HepG2 (cell line): Measurements from ENCODE around the gene MEGF6. TPM values are rescaled to one million over a fixed set of nuclear protein-coding genes. Genes with fewer than 3 reads are reported as not detected.
A peak's percentile ranks its signal among the peaks of the same experiment; 100 is the strongest.

Source experiments
- ARHGAP35 ChIP-seq: sonication (generic); formaldehyde crosslinking; IDR thresholded peaks from 2 replicates; pipeline ENCODE4 v1.9.0; 2022; ENCODE audit warnings: mild to moderate bottlenecking, inconsistent platforms, moderate library complexity, missing genetic modification reagents, borderline replicate concordance
- ATM ChIP-seq: fragments of 450-650 bp; IDR thresholded peaks from 2 replicates; pipeline ENCODE4 v1.7.1; 2017; ENCODE audit warnings: mild to moderate bottlenecking, borderline replicate concordance
- CCAR2 ChIP-seq: fragments of 200-400 bp; formaldehyde crosslinking; optimal IDR thresholded peaks from 2 replicates; pipeline ENCODE3; 2018; ENCODE audit warnings: low read depth, mild to moderate bottlenecking, low read length, moderate library complexity
- EEA1 ChIP-seq: sonication (generic); formaldehyde crosslinking; IDR thresholded peaks from 2 replicates; pipeline ENCODE4 v1.5.1; 2020; ENCODE audit warnings: mild to moderate bottlenecking, missing genetic modification reagents, borderline replicate concordance
- EHMT2 ChIP-seq: fragments of 200-600 bp; sonication (generic); IDR thresholded peaks from 2 replicates; pipeline ENCODE4 v1.7.0; 2017; ENCODE audit warnings: antibody characterized with exemption, low read depth, low read length, borderline replicate concordance
- ELF1 ChIP-seq: sonication (generic); formaldehyde crosslinking; IDR thresholded peaks from 2 replicates; pipeline ENCODE4 v1.4.0; 2020; ENCODE audit warnings: missing genetic modification reagents
- ETV6 ChIP-seq: sonication (generic); formaldehyde crosslinking; conservative IDR thresholded peaks from 2 replicates; pipeline ENCODE4 v1.4.0; 2020; ENCODE audit warnings: missing genetic modification reagents
- HCFC1 ChIP-seq: fragments of 150-350 bp; IDR thresholded peaks from 2 replicates; pipeline ENCODE4 v1.6.1; 2014; ENCODE audit warnings: low read depth, low read length
- JARID2 ChIP-seq: sonication (generic); formaldehyde crosslinking; IDR thresholded peaks from 2 replicates; pipeline ENCODE4 v1.8.1; 2023; ENCODE audit warnings: missing genetic modification reagents, inconsistent platforms; ENCODE audit not compliant: insufficient replicate concordance
- RAD51 ChIP-seq: fragments of 450-650 bp; IDR thresholded peaks from 2 replicates; pipeline ENCODE4 v1.6.1; 2016; ENCODE audit warnings: borderline replicate concordance
- SSRP1 ChIP-seq: IDR thresholded peaks from 2 replicates; pipeline ENCODE4 v1.6.1; 2016; ENCODE audit warnings: control low read depth
- TEAD3 ChIP-seq: optimal IDR thresholded peaks from 2 replicates; pipeline ENCODE3; 2016; ENCODE audit warnings: borderline replicate concordance
- ZNF124 ChIP-seq: sonication (generic); formaldehyde crosslinking; IDR thresholded peaks from 2 replicates; pipeline ENCODE4 v1.4.0; 2020; ENCODE audit warnings: missing genetic modification reagents
- ZNF251 ChIP-seq: sonication (generic); formaldehyde crosslinking; IDR thresholded peaks from 2 replicates; pipeline ENCODE4 v1.9.0; 2021; ENCODE audit warnings: mild to moderate bottlenecking, missing genetic modification reagents
- ZNF333 ChIP-seq: sonication (generic); formaldehyde crosslinking; IDR thresholded peaks from 2 replicates; pipeline ENCODE4 v1.4.0; 2020; ENCODE audit warnings: mild to moderate bottlenecking, missing genetic modification reagents, borderline replicate concordance
- ZNF383 ChIP-seq: sonication (generic); formaldehyde crosslinking; IDR thresholded peaks from 2 replicates; pipeline ENCODE4 v1.4.0; 2020; ENCODE audit warnings: missing genetic modification reagents, mild to moderate bottlenecking, borderline replicate concordance
- ZNF564 ChIP-seq: sonication (generic); formaldehyde crosslinking; IDR thresholded peaks from 2 replicates; pipeline ENCODE4 v1.8.1; 2023; ENCODE audit warnings: mild to moderate bottlenecking, missing genetic modification reagents
- ZNF75D ChIP-seq: sonication (generic); formaldehyde crosslinking; IDR thresholded peaks from 2 replicates; pipeline ENCODE4 v1.8.1; 2023; ENCODE audit warnings: missing genetic modification reagents, mild to moderate bottlenecking, borderline replicate concordance
- polyA plus RNA-seq, 8 experiments: library from polyadenylated mRNA; depleted of rRNA in 3 of 8; stranded (reverse) in 7 of 8; unstranded in 1 of 8; fragments of >200 nt; fragmentation: Illumina TruSeq in 4 of 8; extraction: Trizol in 4 of 8; gene quantifications; 2 replicates each; pipeline versions ENCODE4 v1.2.1 to v1.2.3, GENCODE V29; 2011 to 2016; ENCODE audit warnings: low read depth in 4 of 8, missing spikeins in 1 of 8, mixed read lengths in 1 of 8; ENCODE audit not compliant: insufficient read depth in 1 of 8
- total RNA-seq, 5 experiments: library from RNA; depleted of rRNA; stranded (reverse); fragments of >200 nt; fragmentation: Illumina TruSeq; extraction: Trizol; gene quantifications; 2 replicates each; pipeline ENCODE4 v1.2.3, GENCODE V29; 2016; ENCODE audit warnings: low read depth in 1 of 5
- TF ChIP-seq, protein P1 (sequence below): sonication (generic); formaldehyde crosslinking; IDR thresholded peaks from 2 replicates; pipeline ENCODE4 v1.4.0; 2020; ENCODE audit warnings: mild to moderate bottlenecking, missing genetic modification reagents
- TF ChIP-seq, protein P2 (sequence below): sonication (generic); formaldehyde crosslinking; IDR thresholded peaks from 2 replicates; pipeline ENCODE4 v1.9.0; 2021; ENCODE audit warnings: missing genetic modification reagents, mild to moderate bottlenecking, borderline replicate concordance
- TF ChIP-seq, protein P3 (sequence below): IDR thresholded peaks from 2 replicates; pipeline ENCODE4 v1.6.1; 2016; ENCODE audit warnings: low read depth, control low read depth
- TF ChIP-seq, protein P4 (sequence below): sonication (generic); formaldehyde crosslinking; IDR thresholded peaks from 2 replicates; pipeline ENCODE4 v1.5.0; 2020; ENCODE audit warnings: mild to moderate bottlenecking, missing genetic modification reagents

Gene MEGF6
- total and polyA plus RNA-seq, 2 of the 13 experiments (the other 11 are each of a cell fraction or from before 2014, with no cell fraction given), result 1.9 TPM

DNA sequence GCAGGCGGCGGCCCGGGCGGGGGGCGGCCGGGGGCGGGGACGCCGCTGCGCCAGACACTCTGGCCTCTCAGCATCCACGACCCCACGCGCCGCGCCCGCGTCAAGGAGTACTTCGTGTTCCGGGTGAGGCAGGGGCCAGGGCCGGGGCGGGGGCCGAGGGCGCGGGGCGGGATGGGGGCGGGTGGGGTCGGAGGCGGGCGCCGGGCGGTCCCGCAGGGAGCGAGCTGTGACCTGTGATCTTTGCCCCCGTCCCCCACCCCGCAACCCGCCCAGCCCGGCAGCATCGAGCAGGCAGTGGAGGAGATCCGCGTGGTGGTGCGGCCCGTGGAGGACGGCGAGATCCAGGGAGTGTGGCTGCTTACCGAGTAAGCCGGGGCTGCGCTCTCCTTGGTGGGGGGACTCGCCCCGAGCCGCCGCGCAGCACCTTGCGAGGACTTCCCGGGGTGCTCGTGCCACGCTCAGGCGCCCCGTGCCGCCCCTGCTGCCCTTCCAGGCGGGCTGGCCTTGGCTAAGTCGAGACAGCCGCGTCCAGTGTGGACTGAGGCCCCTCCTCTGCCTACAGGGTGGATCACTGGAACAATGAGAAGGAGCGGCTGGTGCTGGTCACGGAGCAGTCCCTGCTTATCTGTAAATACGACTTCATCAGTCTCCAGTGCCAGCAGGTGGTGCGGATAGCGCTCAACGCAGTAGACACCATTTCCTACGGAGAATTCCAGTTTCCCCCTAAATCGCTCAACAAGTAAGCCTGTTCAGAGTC is 14.0 kb upstream of the MEGF6 start (continued):
- TF ChIP-seq ZNF333 (CRISPR knock-in tag), result peak; percentile 74; the same call in 1 of the 2 replicates
- TF ChIP-seq TEAD3 (CRISPR knock-in tag), result peak; percentile 48
- TF ChIP-seq ARHGAP35 (CRISPR knock-in tag), result peak; percentile 76; the same call in 1 of the 2 replicates
- no peak for TF ChIP-seq ZNF124 (CRISPR knock-in tag)
- TF ChIP-seq ELF1, result no peak
- TF ChIP-seq ZNF75D (CRISPR knock-in tag), result no peak
- peak; percentile 69; the same call in 1 of the 2 replicates for TF ChIP-seq EEA1 (CRISPR knock-in tag)
- no peak for TF ChIP-seq RAD51
- no peak for TF ChIP-seq ETV6 (CRISPR knock-in tag)
- TF ChIP-seq ZNF251, result no peak
- TF ChIP-seq ZNF564, result no peak; the same call in 1 of the 2 replicates
- TF ChIP-seq, protein P1, sequence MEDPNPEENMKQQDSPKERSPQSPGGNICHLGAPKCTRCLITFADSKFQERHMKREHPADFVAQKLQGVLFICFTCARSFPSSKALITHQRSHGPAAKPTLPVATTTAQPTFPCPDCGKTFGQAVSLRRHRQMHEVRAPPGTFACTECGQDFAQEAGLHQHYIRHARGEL (CRISPR knock-in tag), result peak; percentile 37; the same call in 1 of the 2 replicates
- TF ChIP-seq ATM, result no peak
- TF ChIP-seq, protein P2, sequence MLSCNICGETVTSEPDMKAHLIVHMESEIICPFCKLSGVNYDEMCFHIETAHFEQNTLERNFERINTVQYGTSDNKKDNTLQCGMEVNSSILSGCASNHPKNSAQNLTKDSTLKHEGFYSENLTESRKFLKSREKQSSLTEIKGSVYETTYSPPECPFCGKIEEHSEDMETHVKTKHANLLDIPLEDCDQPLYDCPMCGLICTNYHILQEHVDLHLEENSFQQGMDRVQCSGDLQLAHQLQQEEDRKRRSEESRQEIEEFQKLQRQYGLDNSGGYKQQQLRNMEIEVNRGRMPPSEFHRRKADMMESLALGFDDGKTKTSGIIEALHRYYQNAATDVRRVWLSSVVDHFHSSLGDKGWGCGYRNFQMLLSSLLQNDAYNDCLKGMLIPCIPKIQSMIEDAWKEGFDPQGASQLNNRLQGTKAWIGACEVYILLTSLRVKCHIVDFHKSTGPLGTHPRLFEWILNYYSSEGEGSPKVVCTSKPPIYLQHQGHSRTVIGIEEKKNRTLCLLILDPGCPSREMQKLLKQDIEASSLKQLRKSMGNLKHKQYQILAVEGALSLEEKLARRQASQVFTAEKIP (CRISPR knock-in tag), result no peak
- no peak for TF ChIP-seq ZNF383
- TF ChIP-seq, protein P3, sequence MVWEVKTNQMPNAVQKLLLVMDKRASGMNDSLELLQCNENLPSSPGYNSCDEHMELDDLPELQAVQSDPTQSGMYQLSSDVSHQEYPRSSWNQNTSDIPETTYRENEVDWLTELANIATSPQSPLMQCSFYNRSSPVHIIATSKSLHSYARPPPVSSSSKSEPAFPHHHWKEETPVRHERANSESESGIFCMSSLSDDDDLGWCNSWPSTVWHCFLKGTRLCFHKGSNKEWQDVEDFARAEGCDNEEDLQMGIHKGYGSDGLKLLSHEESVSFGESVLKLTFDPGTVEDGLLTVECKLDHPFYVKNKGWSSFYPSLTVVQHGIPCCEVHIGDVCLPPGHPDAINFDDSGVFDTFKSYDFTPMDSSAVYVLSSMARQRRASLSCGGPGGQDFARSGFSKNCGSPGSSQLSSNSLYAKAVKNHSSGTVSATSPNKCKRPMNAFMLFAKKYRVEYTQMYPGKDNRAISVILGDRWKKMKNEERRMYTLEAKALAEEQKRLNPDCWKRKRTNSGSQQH (CRISPR knock-in tag), result no peak
- TF ChIP-seq SSRP1 (CRISPR knock-in tag), result no peak
- TF ChIP-seq CCAR2, result no peak
- no peak for TF ChIP-seq EHMT2
- TF ChIP-seq JARID2 (CRISPR knock-in tag), result no peak
- no peak for TF ChIP-seq HCFC1
- TF ChIP-seq, protein P4, sequence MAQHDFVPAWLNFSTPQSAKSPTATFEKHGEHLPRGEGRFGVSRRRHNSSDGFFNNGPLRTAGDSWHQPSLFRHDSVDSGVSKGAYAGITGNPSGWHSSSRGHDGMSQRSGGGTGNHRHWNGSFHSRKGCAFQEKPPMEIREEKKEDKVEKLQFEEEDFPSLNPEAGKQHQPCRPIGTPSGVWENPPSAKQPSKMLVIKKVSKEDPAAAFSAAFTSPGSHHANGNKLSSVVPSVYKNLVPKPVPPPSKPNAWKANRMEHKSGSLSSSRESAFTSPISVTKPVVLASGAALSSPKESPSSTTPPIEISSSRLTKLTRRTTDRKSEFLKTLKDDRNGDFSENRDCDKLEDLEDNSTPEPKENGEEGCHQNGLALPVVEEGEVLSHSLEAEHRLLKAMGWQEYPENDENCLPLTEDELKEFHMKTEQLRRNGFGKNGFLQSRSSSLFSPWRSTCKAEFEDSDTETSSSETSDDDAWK (CRISPR knock-in tag), result no peak
